Pancreas (tissue), 10 donors: ENCODE results near the gene GFRA4. TPM values are rescaled to one million over a fixed set of nuclear protein-coding genes. Genes with fewer than 3 reads are reported as not detected.

Source experiments
- ATAC-seq, 4 donors: fragments of 200-7000 bp; cut with Tn5 transposase; one replicate each; pipeline versions ENCODE4 v1.8.0 to v1.9.1; 2020; ENCODE audit warnings: mild to moderate bottlenecking in 4 of 4, moderate library complexity in 4 of 4
- DNase-seq, 6 donors: peaks; one replicate each; pipeline ENCODE4 v3.0.0-alpha.2; 2020
- FAIRE-seq: peaks from 2 replicates; lab custom pipeline; 2012; peaks lifted over from hg19 to GRCh38; lab: Jason Lieb, UNC
- H3K27ac ChIP-seq, 4 donors: fragments of 200-600 bp; sonication (generic); 1 replicate in 3 of 4; 2 replicates in 1 of 4; pipeline versions ENCODE4 v1.5.0 to v1.8.0; 2020
- H3K27me3 ChIP-seq, 4 donors: fragments of 200-600 bp; one replicate each; pipeline ENCODE4 v1.8.0; 2021
- H3K36me3 ChIP-seq, 3 donors: fragments of 200-600 bp; sonication (generic) in 1 of 3; one replicate each; pipeline versions ENCODE4 v1.5.0 to v1.8.0; 2020 to 2021
- H3K4me1 ChIP-seq, 3 donors: fragments of 200-600 bp; one replicate each; pipeline ENCODE4 v1.8.0; 2021
- H3K4me3 ChIP-seq, 4 donors: fragments of 200-600 bp; sonication (generic) in 2 of 4; one replicate each; pipeline versions ENCODE4 v1.5.0 to v1.8.0; 2020 to 2021
- H3K9me3 ChIP-seq, 4 donors: fragments of 200-600 bp; one replicate each; pipeline ENCODE4 v1.8.0; 2021
- WGBS, 2 donors: extraction: QIAGEN DNeasy Blood & Tissue Kit; methylation state at CpG; one replicate each; pipeline ENCODE4 v1.1.7; 2013; 5-methylcytosine and 5-hydroxymethylcytosine counted together
- intact Hi-C, 3 donors: fragments of 100-400 bp; cut with DNase I; formaldehyde crosslinking; loops; one replicate each; pipeline versions ENCODE4 v1.11.1 to v1.14.2; 2022
- polyA plus RNA-seq, 2 donors: library from polyadenylated mRNA; stranded (reverse); fragments of 200-250 nt; gene quantifications; one replicate each; pipeline ENCODE4 v1.2.3, GENCODE V29; 2013
- total RNA-seq, 6 donors: library from RNA; stranded (reverse); fragmentation: NEBNext Ultra II Directional in 4 of 6; extraction: Animal tissue kit (Norgen Biotek cat#: 25700) in 4 of 6; gene quantifications; one replicate each; pipeline versions ENCODE4 v1.2.1 to v1.2.4, GENCODE V29; 2021 to 2023
- TF ChIP-seq, protein P1 (sequence below), 4 donors: fragments of 200-600 bp; sonication (generic) in 3 of 4; IDR thresholded peaks; one replicate each; pipeline versions ENCODE4 v1.5.0 to v1.8.0; 2021; ENCODE audit warnings: antibody characterized with exemption in 4 of 4
- donor health status: healthy with polysubstance abuse.
- donor health status: DM: no; HTN: no; CAD: no; lungs with moderate emphysema.
- donor health status: DM: no; HTN: no; CAD: no.
- donor health status: control.
- donor health status: control.
- donor health status: Bipolar disorder and iron deficiency.
- donor health status: DM: yes; HTN: yes; CAD: no.
- donor health status: DM: no; HTN: no; CAD: no.
- donor health status: DM: no; HTN: no; CAD: no.
- donor health status: DM: yes; HTN: yes; CAD: no.

GFRA4 gene
- total and polyA plus RNA-seq, 8 donors = not detected

- Histone ChIP-seq H3K4me1 (peaks cover 0 to 4% (median 3%) of the 10 kb centered on the region in 3 donors), H3K27ac (no peak overlapping the region), H3K36me3 (no peaks in the 10 kb centered on the region), H3K9me3 (no peaks in the 10 kb centered on the region), H3K4me3 (no peak overlapping the region), H3K27me3 (peaks cover 0 to 17% (median 4%) of the 10 kb centered on the region in 4 donors)
- TF ChIP-seq, protein P1, sequence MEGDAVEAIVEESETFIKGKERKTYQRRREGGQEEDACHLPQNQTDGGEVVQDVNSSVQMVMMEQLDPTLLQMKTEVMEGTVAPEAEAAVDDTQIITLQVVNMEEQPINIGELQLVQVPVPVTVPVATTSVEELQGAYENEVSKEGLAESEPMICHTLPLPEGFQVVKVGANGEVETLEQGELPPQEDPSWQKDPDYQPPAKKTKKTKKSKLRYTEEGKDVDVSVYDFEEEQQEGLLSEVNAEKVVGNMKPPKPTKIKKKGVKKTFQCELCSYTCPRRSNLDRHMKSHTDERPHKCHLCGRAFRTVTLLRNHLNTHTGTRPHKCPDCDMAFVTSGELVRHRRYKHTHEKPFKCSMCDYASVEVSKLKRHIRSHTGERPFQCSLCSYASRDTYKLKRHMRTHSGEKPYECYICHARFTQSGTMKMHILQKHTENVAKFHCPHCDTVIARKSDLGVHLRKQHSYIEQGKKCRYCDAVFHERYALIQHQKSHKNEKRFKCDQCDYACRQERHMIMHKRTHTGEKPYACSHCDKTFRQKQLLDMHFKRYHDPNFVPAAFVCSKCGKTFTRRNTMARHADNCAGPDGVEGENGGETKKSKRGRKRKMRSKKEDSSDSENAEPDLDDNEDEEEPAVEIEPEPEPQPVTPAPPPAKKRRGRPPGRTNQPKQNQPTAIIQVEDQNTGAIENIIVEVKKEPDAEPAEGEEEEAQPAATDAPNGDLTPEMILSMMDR (IDR thresholded peaks at IDR 0.05) = no peak
- FAIRE-seq (no peak), ATAC-seq (no peak), DNase-seq (no peak)
- intact Hi-C loops = loop anchor here in 1 of 3 donors (10.0 kb wide), 2 partner anchors 177 to 407 kb away; no protein-coding TSS in a partner anchor
- WGBS, 2 donors = 60 to 63% methylated on average over 8 of the region's 8 CpGs
Observed at GRCh38 chr20:3677733-3678132, 14.5 kb upstream of the GFRA4 start.

DNA sequence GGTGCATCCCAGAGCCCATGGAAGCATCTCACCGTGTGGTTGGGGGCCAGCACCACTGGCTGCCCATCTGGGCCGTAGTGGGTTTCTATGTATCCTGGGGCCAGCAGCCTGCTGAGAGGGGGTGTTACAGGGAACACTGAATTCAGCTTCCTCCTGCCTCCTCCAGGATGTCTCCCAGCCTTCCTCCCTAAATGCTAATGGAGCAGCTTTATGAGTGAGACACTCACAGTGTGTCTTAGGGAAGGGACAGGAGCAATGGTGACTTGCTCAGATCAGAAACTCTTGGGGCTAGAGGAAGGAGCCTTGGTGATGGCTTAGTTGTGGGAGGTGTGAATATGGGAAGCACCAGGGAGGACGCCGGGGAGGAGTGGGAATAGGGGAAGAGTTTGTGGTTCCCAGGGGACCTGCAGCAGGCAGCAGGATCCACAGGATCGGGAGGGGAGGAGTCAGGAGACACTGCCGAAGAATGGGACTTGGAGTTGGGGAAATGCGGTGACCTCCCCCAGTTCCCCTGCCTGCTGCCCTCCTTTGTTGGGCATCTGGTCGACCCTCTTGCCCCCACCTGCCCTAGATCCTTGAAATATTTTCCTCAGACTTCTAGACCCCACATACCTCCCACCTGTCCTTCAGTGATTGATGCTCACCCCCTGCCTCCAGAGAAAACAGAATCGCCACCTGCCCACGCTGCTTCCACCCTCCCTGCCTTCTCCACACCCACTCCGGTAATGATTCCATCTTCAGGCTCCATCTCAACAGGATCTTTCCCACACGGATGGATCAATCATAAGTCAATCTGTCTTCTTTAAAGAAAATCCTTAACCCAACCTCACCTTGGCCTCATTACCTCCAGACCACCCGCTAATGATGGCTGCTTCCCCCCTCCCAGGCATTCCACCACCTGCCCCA, 12.0 kb upstream of the GFRA4 start:
- peaks cover 0 to 27% (median 8%) of the 10 kb centered on the region in 4 donors for H3K27me3 ChIP-seq

GRCh38 chr20:3674447-3674846, 11.2 kb upstream of the GFRA4 start:
- H3K27me3 ChIP-seq = peaks cover 0 to 27% (median 8%) of the 10 kb centered on the region in 4 donors
- H3K27ac ChIP-seq = no peak overlapping the region
- intact Hi-C loops = loop anchor here in 1 of 3 donors (10.0 kb wide), 2 partner anchors 180 to 410 kb away; no protein-coding TSS in a partner anchor
- TF ChIP-seq, protein P1 (IDR thresholded peaks at IDR 0.05) = no peak
- no peaks in the 10 kb centered on the region for H3K4me1 ChIP-seq
- WGBS, 2 donors = 34 to 40% methylated on average over 10 of the region's 10 CpGs
- no peaks in the 10 kb centered on the region for H3K36me3 ChIP-seq
- no peak for ATAC-seq
- no peak for DNase-seq
- H3K4me3 ChIP-seq = no peak overlapping the region
- no peaks in the 10 kb centered on the region for H3K9me3 ChIP-seq
- no peak for FAIRE-seq

More for the DNA sequence above, 12.0 kb upstream of the GFRA4 start:
- Histone ChIP-seq H3K4me1 (no peaks in the 10 kb centered on the region), H3K9me3 (no peaks in the 10 kb centered on the region), H3K4me3 (no peak overlapping the region), H3K36me3 (no peaks in the 10 kb centered on the region), H3K27ac (no peak overlapping the region)
- DNase-seq (no peak), FAIRE-seq (no peak), ATAC-seq (no peak)
- TF ChIP-seq, protein P1 (IDR thresholded peaks at IDR 0.05) = no peak
- 21 to 24% methylated on average over 13 of the region's 13 CpGs for WGBS, 2 donors
- intact Hi-C loops = loop anchor here in 1 of 3 donors (10.0 kb wide), 2 partner anchors 180 to 410 kb away; no protein-coding TSS in a partner anchor

DNA sequence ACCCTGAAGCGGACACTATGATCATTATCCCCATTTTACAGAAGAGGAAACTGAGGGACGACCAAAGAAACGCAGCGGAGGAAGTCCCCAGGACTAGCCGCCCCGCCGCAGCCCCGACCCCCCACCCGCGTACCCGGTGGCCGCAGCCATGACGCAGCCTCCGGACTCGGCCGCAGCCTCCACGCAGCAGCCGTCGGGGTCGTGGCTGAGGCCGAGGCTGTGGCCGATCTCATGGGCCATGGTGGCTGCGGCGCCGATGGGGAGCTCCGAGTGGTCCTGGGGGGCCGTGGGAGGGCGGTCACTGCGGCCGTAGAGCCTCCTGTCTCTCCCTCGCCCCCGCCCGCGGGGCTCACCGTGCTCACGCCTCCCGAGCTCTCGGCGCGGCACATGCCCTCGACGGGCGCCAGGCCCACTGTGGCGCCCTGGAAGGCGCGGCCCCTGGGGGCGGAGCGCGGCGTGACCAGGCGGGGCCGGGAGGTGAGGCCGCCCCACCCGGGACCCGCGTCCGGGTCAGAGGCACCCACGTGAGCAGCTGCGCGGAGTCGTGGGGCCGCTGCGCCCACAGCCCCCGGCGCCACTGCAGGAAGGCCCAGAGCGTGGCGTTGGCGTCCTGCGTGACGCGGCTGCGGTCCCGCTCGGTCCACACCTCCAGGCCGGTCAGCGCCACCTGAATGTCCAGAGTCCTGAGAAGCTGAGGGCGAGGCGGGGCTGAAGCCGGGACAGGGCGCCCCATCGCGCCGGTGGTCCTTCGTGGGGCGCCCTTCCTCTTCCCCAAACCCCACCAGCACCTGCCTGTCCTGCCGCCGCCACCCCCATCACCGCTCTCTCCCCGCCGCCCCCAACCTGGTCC, 10.2 kb upstream of the GFRA4 start:
- Histone ChIP-seq H3K4me1 (no peaks in the 10 kb centered on the region), H3K27ac (no peak overlapping the region), H3K36me3 (no peaks in the 10 kb centered on the region), H3K4me3 (no peak overlapping the region), H3K9me3 (no peaks in the 10 kb centered on the region), H3K27me3 (peaks cover 0 to 27% (median 8%) of the 10 kb centered on the region in 4 donors)
- 35 to 37% methylated on average over 61 to 90 of the region's 90 CpGs for WGBS, 2 donors
- no peak for ATAC-seq
- intact Hi-C loops = loop anchor here in 1 of 3 donors (10.0 kb wide), 2 partner anchors 181 to 411 kb away; no protein-coding TSS in a partner anchor
- DNase-seq = no peak
- TF ChIP-seq, protein P1 (IDR thresholded peaks at IDR 0.05) = no peak
- FAIRE-seq = no peak
